ENCODE measurements around the gene TMEM120B.

- no peak for TF ChIP-seq CTCF (IDR thresholded peaks at IDR 0.05)
- no peak for TF ChIP-seq POLR2A (IDR thresholded peaks at IDR 0.05)
Observed at GRCh38 chr12:121740847-121741246, 28.3 kb downstream of the TMEM120B start.

Data from upper lobe of left lung (tissue), 4 donors.